ENCODE results near the gene ARHGAP30.

- no peak for TF ChIP-seq MAX (IDR thresholded peaks at IDR 0.05)
- no peak; the same call in 1 of the 2 replicates for TF ChIP-seq EP300 (IDR thresholded peaks at IDR 0.05; ENCODE audit: borderline replicate concordance)
- no peak for TF ChIP-seq TAF1 (IDR thresholded peaks at IDR 0.05; ENCODE audit: low read depth)
- TF ChIP-seq REST (IDR thresholded peaks at IDR 0.05; ENCODE audit: low read depth) = no peak
- no peak; the same call in 1 of the 2 replicates for TF ChIP-seq YY1 (IDR thresholded peaks at IDR 0.05; ENCODE audit: low read depth)
- TF ChIP-seq NFIC (IDR thresholded peaks at IDR 0.05) = peak; percentile 90
Observed at GRCh38 chr1:161037661-161038522, 31.8 kb downstream of the ARHGAP30 start.

Data from Ishikawa (cell line).